ENCODE data around the gene FAP.

The FAP gene

GRCh38 chr2:162184359-162184758 lies 58.9 kb downstream of the FAP start:
- DNase-seq (ENCODE audit: insufficient read length, low spot score), result no peak
- no peak for FAIRE-seq
- TF ChIP-seq TAF1 (IDR thresholded peaks at IDR 0.05; ENCODE audit: low read depth, low read length), result no peak
- TF ChIP-seq SPI1 (IDR thresholded peaks at IDR 0.05; ENCODE audit: low read depth, low read length), result no peak
- TF ChIP-seq POLR2AphosphoS5 (IDR thresholded peaks at IDR 0.05; ENCODE audit: low read depth, low read length), result no peak
- TF ChIP-seq PAX5 (IDR thresholded peaks at IDR 0.05; ENCODE audit: insufficient read depth, low read length, severe bottlenecking), result no peak
- no peak for TF ChIP-seq POU2F2 (IDR thresholded peaks at IDR 0.05; ENCODE audit: low read depth, low read length)
- no peak for TF ChIP-seq POLR2A (IDR thresholded peaks at IDR 0.05; ENCODE audit: low read depth, low read length)

- FAIRE-seq (no peak), DNase-seq (ENCODE audit: insufficient read length, low spot score) (no peak)
- TF ChIP-seq TAF1 (IDR thresholded peaks at IDR 0.05; ENCODE audit: low read depth, low read length) (no peak), PAX5 (IDR thresholded peaks at IDR 0.05; ENCODE audit: insufficient read depth, low read length, severe bottlenecking) (no peak), POU2F2 (IDR thresholded peaks at IDR 0.05; ENCODE audit: low read depth, low read length) (no peak)
These were observed 60.9 kb downstream of the FAP start for GRCh38 chr2:162182395-162182794.

GRCh38 chr2:162177301-162177700 lies 65.9 kb downstream of the FAP start:
- no peak for DNase-seq (ENCODE audit: insufficient read length, low spot score)
- no peak for FAIRE-seq
- no peak for TF ChIP-seq POLR2AphosphoS5 (IDR thresholded peaks at IDR 0.05; ENCODE audit: low read depth, low read length)
- TF ChIP-seq SPI1 (IDR thresholded peaks at IDR 0.05; ENCODE audit: low read depth, low read length), result no peak
- TF ChIP-seq POLR2A (IDR thresholded peaks at IDR 0.05; ENCODE audit: low read depth, low read length), result no peak
- TF ChIP-seq POU2F2 (IDR thresholded peaks at IDR 0.05; ENCODE audit: low read depth, low read length), result no peak
- TF ChIP-seq PAX5 (IDR thresholded peaks at IDR 0.05; ENCODE audit: insufficient read depth, low read length, severe bottlenecking), result no peak
- TF ChIP-seq TAF1 (IDR thresholded peaks at IDR 0.05; ENCODE audit: low read depth, low read length), result no peak

GRCh38 chr2:162175714-162176113 lies 67.5 kb downstream of the FAP start:
- no peak for FAIRE-seq
- no peak for DNase-seq (ENCODE audit: insufficient read length, low spot score)
- TF ChIP-seq SPI1 (IDR thresholded peaks at IDR 0.05; ENCODE audit: low read depth, low read length) (no peak), PAX5 (IDR thresholded peaks at IDR 0.05; ENCODE audit: insufficient read depth, low read length, severe bottlenecking) (no peak), TAF1 (IDR thresholded peaks at IDR 0.05; ENCODE audit: low read depth, low read length) (no peak), POLR2A (IDR thresholded peaks at IDR 0.05; ENCODE audit: low read depth, low read length) (no peak), POU2F2 (IDR thresholded peaks at IDR 0.05; ENCODE audit: low read depth, low read length) (no peak), POLR2AphosphoS5 (IDR thresholded peaks at IDR 0.05; ENCODE audit: low read depth, low read length) (no peak)

- TF ChIP-seq TAF1 (IDR thresholded peaks at IDR 0.05; ENCODE audit: low read depth, low read length) (no peak), POLR2AphosphoS5 (IDR thresholded peaks at IDR 0.05; ENCODE audit: low read depth, low read length) (no peak), POLR2A (IDR thresholded peaks at IDR 0.05; ENCODE audit: low read depth, low read length) (no peak), PAX5 (IDR thresholded peaks at IDR 0.05; ENCODE audit: insufficient read depth, low read length, severe bottlenecking) (no peak), SPI1 (IDR thresholded peaks at IDR 0.05; ENCODE audit: low read depth, low read length) (no peak), POU2F2 (IDR thresholded peaks at IDR 0.05; ENCODE audit: low read depth, low read length) (no peak)
- no peak for FAIRE-seq
- no peak for DNase-seq (ENCODE audit: insufficient read length, low spot score)
These were observed 68.5 kb downstream of the FAP start for GRCh38 chr2:162174746-162175145.

- DNase-seq (ENCODE audit: insufficient read length, low spot score) (no peak), FAIRE-seq (no peak)
- no peak for TF ChIP-seq TAF1 (IDR thresholded peaks at IDR 0.05; ENCODE audit: low read depth, low read length)
- no peak for TF ChIP-seq SPI1 (IDR thresholded peaks at IDR 0.05; ENCODE audit: low read depth, low read length)
- no peak for TF ChIP-seq PAX5 (IDR thresholded peaks at IDR 0.05; ENCODE audit: insufficient read depth, low read length, severe bottlenecking)
- TF ChIP-seq POU2F2 (IDR thresholded peaks at IDR 0.05; ENCODE audit: low read depth, low read length), result no peak
- no peak for TF ChIP-seq POLR2A (IDR thresholded peaks at IDR 0.05; ENCODE audit: low read depth, low read length)
These were observed 70.4 kb downstream of the FAP start for GRCh38 chr2:162172802-162173370.

GRCh38 chr2:162166745-162167144 lies 76.5 kb downstream of the FAP start:
- FAIRE-seq (no peak), DNase-seq (ENCODE audit: insufficient read length, low spot score) (no peak)
- no peak for TF ChIP-seq PAX5 (IDR thresholded peaks at IDR 0.05; ENCODE audit: insufficient read depth, low read length, severe bottlenecking)
- no peak for TF ChIP-seq SPI1 (IDR thresholded peaks at IDR 0.05; ENCODE audit: low read depth, low read length)
- TF ChIP-seq POLR2A (IDR thresholded peaks at IDR 0.05; ENCODE audit: low read depth, low read length), result no peak
- TF ChIP-seq POLR2AphosphoS5 (IDR thresholded peaks at IDR 0.05; ENCODE audit: low read depth, low read length), result no peak
- no peak for TF ChIP-seq POU2F2 (IDR thresholded peaks at IDR 0.05; ENCODE audit: low read depth, low read length)
- TF ChIP-seq TAF1 (IDR thresholded peaks at IDR 0.05; ENCODE audit: low read depth, low read length), result no peak

- FAIRE-seq (no peak), DNase-seq (ENCODE audit: insufficient read length, low spot score) (no peak)
- no peak for TF ChIP-seq POLR2A (IDR thresholded peaks at IDR 0.05; ENCODE audit: low read depth, low read length)
- TF ChIP-seq POU2F2 (IDR thresholded peaks at IDR 0.05; ENCODE audit: low read depth, low read length), result no peak
- TF ChIP-seq TAF1 (IDR thresholded peaks at IDR 0.05; ENCODE audit: low read depth, low read length), result no peak
- no peak for TF ChIP-seq PAX5 (IDR thresholded peaks at IDR 0.05; ENCODE audit: insufficient read depth, low read length, severe bottlenecking)
- TF ChIP-seq POLR2AphosphoS5 (IDR thresholded peaks at IDR 0.05; ENCODE audit: low read depth, low read length), result no peak
These were observed 77.1 kb downstream of the FAP start for GRCh38 chr2:162166174-162166573.

GRCh38 chr2:162164802-162165201 lies 78.4 kb downstream of the FAP start:
- DNase-seq (ENCODE audit: insufficient read length, low spot score), result no peak
- TF ChIP-seq POLR2A (IDR thresholded peaks at IDR 0.05; ENCODE audit: low read depth, low read length), result no peak
- TF ChIP-seq SPI1 (IDR thresholded peaks at IDR 0.05; ENCODE audit: low read depth, low read length), result no peak
- FAIRE-seq, result no peak

GRCh38 chr2:162159446-162159845 lies 83.8 kb downstream of the FAP start:
- DNase-seq (ENCODE audit: insufficient read length, low spot score) (no peak), FAIRE-seq (no peak)
- TF ChIP-seq POLR2A (IDR thresholded peaks at IDR 0.05; ENCODE audit: low read depth, low read length) (no peak), POLR2AphosphoS5 (IDR thresholded peaks at IDR 0.05; ENCODE audit: low read depth, low read length) (no peak), TAF1 (IDR thresholded peaks at IDR 0.05; ENCODE audit: low read depth, low read length) (no peak), POU2F2 (IDR thresholded peaks at IDR 0.05; ENCODE audit: low read depth, low read length) (no peak), PAX5 (IDR thresholded peaks at IDR 0.05; ENCODE audit: insufficient read depth, low read length, severe bottlenecking) (no peak), SPI1 (IDR thresholded peaks at IDR 0.05; ENCODE audit: low read depth, low read length) (no peak)
